ENCODE measurements around the gene DOCK4. TPM values are rescaled to one million over a fixed set of nuclear protein-coding genes. Genes with fewer than 3 reads are reported as not detected.

Gene DOCK4
- polyA plus RNA-seq, 4 donors: 23.9 to 26.1 (median 25.0) TPM

GRCh38 chr7:111753968-111754367 lies 452.2 kb downstream of the DOCK4 start:
- no peak for DNase-seq (ENCODE audit: low read depth in 4 of 4, low spot score in 3 of 4)

- no peak for DNase-seq (ENCODE audit: low read depth in 4 of 4, low spot score in 3 of 4)
Observed at GRCh38 chr7:111752022-111752582, 454.1 kb downstream of the DOCK4 start.

GRCh38 chr7:111750878-111751277 lies 455.3 kb downstream of the DOCK4 start:
- no peak for DNase-seq (ENCODE audit: low read depth in 4 of 4, low spot score in 3 of 4)

- DNase-seq (ENCODE audit: low read depth in 4 of 4, low spot score in 3 of 4): no peak
Observed at GRCh38 chr7:111750228-111750627, 456.0 kb downstream of the DOCK4 start.

- no peak for DNase-seq (ENCODE audit: low read depth in 4 of 4, low spot score in 3 of 4)
Observed at GRCh38 chr7:111749625-111750024, 456.6 kb downstream of the DOCK4 start.

- DNase-seq (ENCODE audit: low read depth in 4 of 4, low spot score in 3 of 4): no peak
Observed at GRCh38 chr7:111747718-111748117, 458.5 kb downstream of the DOCK4 start.

- DNase-seq (ENCODE audit: low read depth in 4 of 4, low spot score in 3 of 4): no peak
Observed at GRCh38 chr7:111746950-111747349, 459.2 kb downstream of the DOCK4 start.

GRCh38 chr7:111744501-111745155 lies 461.6 kb downstream of the DOCK4 start:
- no peak for DNase-seq (ENCODE audit: low read depth in 4 of 4, low spot score in 3 of 4)

- no peak for DNase-seq (ENCODE audit: low read depth in 4 of 4, low spot score in 3 of 4)
Observed at GRCh38 chr7:111743244-111743847, 462.9 kb downstream of the DOCK4 start.

- DNase-seq (ENCODE audit: low read depth in 4 of 4, low spot score in 3 of 4): peak in 2 of 4 donors; percentile 50 to 71
Observed at GRCh38 chr7:111741811-111742240, 464.4 kb downstream of the DOCK4 start.

GRCh38 chr7:111740942-111741341 lies 465.3 kb downstream of the DOCK4 start:
- DNase-seq (ENCODE audit: low read depth in 4 of 4, low spot score in 3 of 4): no peak

GRCh38 chr7:111736552-111736874 lies 469.7 kb downstream of the DOCK4 start:
- DNase-seq (ENCODE audit: low read depth in 4 of 4, low spot score in 3 of 4): no peak

- DNase-seq (ENCODE audit: low read depth in 4 of 4, low spot score in 3 of 4): peak in 3 of 4 donors; percentile 35 to 50 (median 40)
Observed at GRCh38 chr7:111735661-111736551, 470.3 kb downstream of the DOCK4 start.

GRCh38 chr7:111734954-111735660 lies 471.1 kb downstream of the DOCK4 start:
- no peak for DNase-seq (ENCODE audit: low read depth in 4 of 4, low spot score in 3 of 4)

GRCh38 chr7:111732923-111733322 lies 473.3 kb downstream of the DOCK4 start:
- no peak for DNase-seq (ENCODE audit: low read depth in 4 of 4, low spot score in 3 of 4)

GRCh38 chr7:111730476-111731300 lies 475.5 kb downstream of the DOCK4 start:
- no peak for DNase-seq (ENCODE audit: low read depth in 4 of 4, low spot score in 3 of 4)

- DNase-seq (ENCODE audit: low read depth in 4 of 4, low spot score in 3 of 4): no peak
Observed at GRCh38 chr7:111730057-111730456, 476.1 kb downstream of the DOCK4 start.

- DNase-seq (ENCODE audit: low read depth in 4 of 4, low spot score in 3 of 4): no peak
Observed at GRCh38 chr7:111729483-111729882, 476.7 kb downstream of the DOCK4 start.

GRCh38 chr7:111728635-111728995 lies 477.6 kb downstream of the DOCK4 start:
- no peak for DNase-seq (ENCODE audit: low read depth in 4 of 4, low spot score in 3 of 4)
